ENCODE measurements around the gene SGF29.
"Not testable (repeated sequence)": the region's sequence is repeated elsewhere in the genome, so short reads cannot be mapped to it uniquely, and the experiment has no call there.

Gene SGF29

DNA sequence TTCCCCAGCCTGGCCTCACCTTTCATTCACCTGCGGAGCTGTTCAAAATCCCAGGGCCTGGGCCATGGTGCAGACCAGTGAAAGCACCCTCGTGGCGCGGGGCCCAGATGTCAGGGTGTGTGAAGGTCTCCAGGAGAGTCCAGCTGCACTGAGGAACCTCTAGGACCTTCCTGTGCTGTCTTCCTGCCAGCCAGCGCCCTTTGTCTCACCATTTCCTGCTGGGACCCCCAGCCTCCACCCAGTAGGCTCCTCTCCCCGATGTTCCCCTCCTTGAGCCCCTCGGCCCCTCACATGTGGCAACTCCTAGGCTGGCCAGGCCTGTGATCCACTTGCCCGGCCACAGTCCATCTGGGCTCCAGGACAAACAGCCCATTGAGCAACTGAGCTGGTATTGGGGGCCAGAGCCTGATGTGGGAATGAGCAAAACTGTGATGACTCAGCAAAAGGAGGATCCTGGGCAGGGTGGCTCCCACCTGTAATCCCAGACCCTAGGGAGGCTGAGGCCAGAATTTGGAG, 42.5 kb downstream of the SGF29 start:
- no peak for DNase-seq (ENCODE audit: low read depth)

DNA sequence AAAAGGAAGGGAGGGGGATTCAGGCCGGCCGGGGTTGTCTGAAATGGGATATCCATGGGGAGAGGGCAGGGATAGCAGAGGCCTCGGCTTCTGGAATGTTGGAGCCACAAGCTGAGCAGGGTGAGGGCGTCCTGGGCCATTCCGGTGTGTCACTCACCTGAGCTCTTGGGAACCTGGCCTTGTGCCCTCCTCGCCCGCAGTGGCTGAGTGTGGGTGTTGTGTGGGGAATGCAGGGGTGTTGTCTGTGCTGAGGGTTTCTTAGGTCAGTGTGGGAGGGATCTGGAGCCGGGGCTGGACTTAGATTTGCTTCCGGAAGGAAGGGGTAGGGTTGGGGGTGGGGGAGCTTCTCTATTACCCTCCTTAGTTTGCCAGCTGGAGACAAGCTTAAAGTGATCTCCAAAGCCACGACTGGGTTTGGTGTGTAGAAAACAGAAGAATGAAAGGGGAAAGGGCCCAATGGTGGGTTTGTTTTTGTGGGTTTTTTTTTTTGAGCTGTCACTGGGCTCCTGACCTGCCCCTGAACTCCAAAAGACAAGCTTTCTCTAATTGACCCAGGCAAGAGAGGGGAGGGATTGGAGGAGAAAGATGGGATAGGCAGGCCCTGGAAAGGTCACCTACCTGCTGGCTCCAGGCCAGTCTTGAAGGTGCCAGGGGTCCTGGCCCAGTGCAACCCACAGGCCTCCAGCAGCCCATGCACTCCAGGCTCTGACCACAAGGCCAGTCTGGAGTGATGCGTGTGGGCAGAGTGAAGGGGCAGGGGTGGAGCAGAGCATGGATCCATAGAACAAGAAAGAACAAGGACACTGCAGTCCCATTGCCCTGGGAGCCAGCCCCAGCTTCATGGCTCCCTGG, 43.3 kb downstream of the SGF29 start, which contains the start of gene SULT1A2:
SULT1A2 (minus strand) TSS at position 211 of the 852 bp plus-strand sequence. CDS start 1,120 bp downstream, outside the sequence.
- no peak for DNase-seq (ENCODE audit: low read depth)

DNA sequence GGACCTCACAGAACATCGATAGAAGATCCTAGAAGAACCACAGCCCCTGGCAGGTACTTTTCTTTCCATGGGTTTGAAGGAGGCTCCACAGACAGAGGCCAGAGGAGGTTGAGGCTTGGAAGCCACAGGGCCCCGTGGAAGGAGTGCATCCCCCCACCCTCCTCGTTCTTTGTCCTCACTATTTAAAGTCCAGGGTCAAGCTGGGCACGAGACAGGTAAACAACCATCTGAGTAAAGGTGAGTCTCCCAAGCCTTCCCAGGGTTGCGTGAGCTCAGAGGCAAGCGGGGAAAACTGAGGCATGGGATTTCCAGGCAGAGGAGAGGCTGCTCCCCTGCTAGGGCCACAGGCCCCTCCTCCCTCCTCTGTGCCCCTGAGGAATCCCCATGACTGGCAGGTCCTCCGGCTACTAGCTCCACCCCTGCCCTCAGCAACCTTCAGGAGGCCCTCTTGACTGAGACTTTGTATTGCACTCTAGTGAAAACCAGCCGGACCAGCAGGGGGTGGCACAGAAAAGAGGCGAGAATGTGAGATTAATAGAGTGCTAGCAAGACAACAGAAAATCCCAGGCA, 44.1 kb downstream of the SGF29 start:
- DNase-seq (ENCODE audit: low read depth): no peak

DNA sequence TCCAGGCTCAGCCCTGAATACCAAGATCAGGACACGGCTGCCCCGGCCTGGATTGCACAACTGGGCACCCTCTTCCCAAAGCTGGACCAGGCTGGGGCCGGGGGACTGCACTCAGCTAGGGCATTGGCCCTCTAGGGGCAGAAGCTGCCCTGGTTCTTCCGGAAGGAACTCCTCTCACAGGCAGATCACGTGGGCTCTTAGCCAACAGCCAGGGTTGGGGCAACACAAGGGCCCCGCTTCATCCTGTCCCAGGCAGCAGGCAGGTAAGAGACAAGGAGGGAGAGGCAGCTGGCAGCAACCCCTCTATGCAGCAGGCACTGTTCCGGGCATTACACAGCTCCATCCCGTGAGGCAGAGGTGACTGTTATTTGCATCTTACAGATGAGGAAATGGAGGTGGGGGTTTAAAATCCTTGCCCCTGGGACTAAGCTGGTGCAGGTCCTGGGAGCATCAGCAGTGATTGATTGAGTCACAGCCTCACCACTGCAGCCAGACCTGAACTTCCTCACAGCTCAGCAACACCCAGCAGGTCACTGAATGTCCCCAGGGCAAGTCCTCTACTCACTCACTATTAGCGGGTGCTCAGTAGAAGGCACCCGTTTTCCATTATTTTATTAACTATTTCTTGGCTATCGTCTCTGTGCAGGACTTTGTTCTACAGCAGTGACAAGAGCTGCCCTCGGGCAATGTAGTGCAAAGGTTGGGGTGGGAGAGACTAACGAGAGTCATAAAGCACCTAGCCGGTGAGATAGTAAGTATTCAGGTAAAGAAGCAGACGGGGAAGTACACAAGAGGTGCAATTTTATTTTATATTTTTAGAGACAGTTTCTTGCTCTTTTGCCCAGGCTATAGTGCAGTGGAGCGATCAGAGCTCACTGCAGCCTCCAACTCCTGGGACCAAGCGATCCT, 45.9 kb downstream of the SGF29 start:
- DNase-seq (ENCODE audit: low read depth): not testable (repeated sequence)

DNA sequence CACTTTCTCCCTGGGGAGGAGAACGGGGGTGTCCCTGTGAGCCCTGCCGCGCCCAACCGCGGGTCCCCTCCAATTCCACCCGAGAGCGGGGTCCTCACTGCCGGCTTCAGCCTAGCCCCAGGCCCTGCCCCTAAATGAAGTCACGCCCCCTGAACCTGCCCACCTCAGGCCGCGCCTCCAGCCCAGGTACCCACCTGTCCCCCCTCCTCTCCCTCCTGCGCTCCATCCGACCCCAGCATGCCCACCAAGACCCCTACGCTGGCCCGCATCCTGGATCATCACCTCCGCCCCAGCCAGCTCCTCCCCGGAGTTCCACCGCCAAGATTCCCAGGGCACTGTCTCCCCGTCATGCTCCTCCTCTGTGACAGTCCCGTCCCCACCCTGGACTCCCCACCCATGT, 47.2 kb downstream of the SGF29 start:
- DNase-seq (ENCODE audit: low read depth): not testable (repeated sequence)

DNA sequence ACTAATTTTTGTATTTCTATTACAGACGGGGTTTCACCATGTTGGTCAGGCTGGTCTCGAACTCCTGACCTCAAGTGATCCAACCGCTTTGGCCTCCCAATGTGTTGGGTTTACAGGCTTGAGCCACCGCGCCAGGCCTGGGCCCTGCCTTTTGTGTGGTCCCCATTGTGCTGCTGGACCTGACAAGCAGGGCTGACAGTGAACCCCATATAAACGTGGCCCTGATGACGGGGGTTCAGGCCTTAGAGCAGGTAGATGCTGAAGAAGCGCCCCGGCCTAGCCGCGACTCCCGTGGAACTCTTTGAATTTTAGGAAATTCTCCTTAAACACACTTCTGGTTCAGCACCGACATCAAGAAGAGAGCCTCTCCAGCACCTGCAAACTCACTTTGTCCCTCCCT, 47.9 kb downstream of the SGF29 start:
- DNase-seq (ENCODE audit: low read depth): not testable (repeated sequence)

DNA sequence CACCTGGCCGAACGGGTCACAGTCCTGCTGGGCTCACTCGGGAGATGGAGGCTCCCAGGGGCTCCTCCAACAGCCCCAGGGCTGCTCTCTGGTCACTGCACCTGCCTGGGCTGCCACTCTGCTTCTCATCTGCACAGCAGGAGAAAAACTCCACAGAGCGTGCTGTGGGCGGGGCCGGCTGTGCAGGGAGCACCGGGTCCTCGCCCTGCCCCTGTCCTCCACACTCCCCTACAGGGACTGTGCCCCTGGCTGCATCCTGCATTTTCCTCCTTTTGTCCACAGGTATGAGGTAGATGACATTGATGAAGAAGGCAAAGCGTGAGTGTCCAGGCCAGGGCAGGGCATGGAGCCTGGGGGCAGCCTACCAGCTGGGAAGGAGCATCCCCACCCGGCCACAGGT, 48.3 kb downstream of the SGF29 start:
- DNase-seq (ENCODE audit: low read depth): not testable (repeated sequence)

DNA sequence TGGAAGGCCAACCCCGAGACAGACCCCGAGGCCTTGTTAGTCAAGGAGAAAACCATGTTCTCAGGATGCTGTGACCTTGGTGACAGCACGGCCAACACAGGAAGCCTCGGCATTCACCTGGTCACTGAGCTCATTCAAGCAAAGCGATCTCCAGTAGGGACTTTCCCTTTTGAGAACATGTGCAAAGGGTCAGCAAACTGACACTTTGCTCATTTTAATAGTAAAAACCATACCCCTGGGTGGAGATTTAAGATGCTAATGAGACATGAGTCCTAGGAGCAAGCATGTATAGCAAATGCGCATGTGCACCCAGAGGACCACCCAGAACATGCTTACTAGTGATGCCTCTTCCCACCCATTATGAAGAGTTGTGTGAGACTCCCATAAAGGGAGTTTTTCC, 48.8 kb downstream of the SGF29 start:
- DNase-seq (ENCODE audit: low read depth): no peak

DNA sequence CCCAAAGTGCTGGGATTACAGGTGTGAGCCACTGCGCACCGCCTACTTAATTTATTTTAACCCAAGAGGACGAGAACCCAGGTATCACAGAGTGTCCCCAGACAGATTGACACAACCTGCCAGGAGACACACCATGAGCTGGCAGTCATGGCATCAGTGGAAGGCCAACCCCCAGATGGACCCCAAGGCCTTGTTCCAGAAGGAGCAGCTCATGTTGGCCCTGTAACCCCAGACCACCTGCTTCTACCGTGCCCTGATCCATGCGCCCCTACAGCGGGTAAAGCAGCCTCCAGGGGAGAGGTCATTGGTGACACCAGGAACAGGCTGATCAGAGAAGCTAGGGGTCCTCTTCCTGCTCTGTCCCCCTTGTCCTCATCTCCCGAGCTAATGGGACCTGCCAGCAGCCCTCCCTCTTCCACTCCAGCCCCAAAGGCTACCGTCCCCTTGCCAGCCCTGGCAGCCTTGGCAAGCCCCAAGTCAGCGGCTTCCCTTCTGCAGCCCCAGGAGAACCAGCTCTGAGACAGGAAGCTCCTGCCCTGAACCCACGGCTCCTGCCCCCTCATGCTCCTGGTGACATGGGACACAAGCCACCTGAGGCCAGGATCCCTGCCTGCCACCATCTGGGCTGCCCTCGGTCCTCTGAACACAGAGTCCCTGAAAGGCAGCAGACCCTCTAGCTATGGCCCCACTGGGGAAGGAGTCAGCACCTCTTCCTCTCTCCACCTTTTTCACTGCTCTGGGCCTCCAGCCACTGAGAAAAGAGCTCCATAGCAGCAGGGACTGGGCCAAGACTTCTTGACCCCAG, 49.9 kb downstream of the SGF29 start:
- no peak for DNase-seq (ENCODE audit: low read depth)

DNA sequence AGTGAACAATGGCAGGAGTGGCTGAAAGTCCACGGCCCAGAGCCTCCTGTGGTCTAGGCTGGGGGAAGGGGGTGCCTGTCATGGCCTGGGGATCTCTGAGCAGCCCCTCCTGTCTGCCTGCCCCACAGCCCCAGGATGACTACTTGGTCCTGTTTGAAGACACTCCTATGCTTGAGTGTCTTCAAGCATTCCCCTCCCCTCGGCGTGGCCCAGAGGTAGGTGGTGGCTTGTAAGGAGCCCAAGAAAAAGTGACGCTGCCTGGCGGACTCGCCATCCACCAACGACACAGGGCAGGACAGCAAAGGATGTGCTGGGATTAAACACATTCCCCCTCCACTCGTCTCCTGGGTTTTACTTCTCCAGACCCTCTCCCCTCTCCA, 50.5 kb downstream of the SGF29 start:
- no peak for DNase-seq (ENCODE audit: low read depth)

DNA sequence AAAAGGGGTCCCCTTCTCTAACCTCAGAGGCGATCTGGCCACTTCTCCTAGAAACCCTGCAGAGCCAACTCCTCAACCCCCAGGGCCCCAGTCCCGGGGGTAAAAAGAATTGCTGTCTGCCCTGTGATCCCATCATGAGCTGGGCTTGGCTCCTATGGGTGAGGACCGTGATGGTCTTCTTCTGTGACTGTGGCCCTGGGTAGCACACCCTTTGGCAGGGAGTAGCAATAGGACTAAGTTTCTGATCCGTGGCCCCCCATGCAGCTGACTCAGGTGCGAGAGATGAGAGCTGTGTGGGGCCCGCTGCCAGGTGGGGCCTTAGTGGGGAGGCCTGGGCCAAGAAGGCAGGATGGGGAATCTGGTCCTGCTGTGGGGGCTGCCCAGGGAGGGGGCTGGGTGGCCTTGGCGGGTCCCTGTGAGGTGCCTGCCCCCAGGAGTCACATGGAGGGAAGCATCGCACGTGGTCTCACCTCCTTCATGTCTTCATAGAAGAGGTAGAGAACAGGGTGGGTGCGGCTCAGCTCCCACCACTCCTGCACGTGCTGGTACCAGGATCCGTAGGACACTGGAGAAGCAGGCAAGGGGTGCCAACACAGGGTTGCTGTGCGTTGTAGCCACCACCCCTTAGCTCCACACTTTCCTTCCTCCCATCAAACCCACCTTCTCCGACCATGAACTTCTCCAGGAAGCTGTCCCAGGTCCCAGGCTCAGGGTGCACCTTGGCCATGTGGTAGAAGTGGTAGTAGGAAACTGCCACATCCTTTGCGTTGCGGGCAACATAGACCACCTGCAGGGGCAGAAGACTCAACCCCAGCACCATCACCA, 52.8 kb downstream of the SGF29 start:
- DNase-seq (ENCODE audit: low read depth): no peak

DNA sequence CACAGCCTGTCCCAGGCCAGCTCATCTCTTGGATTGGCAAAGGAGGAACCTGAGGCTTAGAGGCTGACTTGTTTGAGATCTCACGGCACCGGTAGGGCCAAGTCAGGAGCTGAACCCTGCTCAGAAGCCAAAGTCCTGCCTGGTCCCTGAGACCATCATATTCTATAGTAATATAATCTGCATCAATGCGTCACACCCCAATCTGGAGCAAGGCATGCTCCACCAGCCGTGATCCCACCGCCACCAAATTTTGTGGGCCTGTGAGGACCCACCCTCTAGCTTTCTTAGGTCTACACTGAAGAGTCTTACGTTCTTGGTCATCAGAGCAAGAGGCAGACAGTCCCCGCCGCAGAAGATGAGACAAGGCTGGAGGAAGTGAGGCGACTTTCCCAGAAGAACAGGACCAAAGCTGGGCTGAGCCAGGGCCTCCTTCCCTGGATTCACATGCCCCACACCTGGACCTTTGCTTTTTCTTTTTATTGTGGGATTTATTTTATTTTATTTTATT, 53.5 kb downstream of the SGF29 start:
- no peak for DNase-seq (ENCODE audit: low read depth)

DNA sequence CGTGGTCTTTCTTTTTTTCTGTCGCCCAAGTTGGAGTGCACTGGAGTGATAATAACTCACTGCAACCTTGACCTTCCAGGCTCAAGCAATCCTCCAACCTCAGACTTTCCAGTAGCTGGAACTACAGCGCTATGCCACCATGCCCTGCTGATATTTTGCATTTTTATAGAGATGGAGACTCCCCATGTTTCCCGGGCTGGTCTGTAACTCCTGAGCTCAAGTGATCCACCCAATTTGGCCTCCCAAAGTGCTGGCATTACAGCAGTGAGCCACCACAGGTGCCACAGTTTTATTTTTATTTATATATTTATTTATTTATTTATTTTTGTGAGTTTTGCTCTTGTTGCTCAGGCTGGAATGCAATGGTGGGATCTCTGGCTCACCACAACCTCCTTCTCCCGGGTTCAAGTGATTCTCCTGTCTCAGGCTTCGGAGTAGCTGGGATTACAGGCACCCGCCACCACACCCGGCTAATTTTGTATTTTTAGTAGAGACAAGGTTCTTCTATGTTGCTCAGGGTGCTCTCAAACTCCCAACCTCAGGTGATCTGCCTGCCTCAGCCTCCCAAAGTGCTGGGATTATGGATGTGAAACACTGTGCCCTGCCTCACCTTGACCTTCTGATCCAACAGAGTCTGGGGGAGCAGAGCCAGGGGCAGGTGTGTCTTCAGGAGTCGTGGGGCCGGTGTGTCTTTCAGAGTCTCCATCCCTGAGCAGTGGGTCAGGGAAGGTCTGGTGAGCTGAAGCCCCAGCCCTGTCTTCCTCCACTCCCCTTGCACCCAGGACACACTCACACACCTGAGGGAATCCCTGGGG, 54.2 kb downstream of the SGF29 start:
- DNase-seq (ENCODE audit: low read depth): not testable (repeated sequence)

DNA sequence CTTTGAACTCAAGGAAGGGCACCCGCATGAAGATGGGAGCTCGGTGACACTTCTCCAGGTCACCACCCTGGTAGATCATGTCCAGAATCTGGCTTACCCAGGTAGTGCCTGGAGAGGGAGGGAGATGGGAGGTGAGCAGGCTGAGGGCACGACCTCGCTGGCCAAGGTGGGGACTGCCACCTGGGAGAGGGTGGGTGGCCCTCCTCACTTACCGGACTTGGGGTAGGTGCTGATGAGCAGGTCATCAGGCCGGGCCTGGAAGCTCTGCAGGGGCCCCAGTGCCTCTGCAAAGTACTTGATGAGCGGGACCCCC, 54.7 kb downstream of the SGF29 start:
- not testable (repeated sequence) for DNase-seq (ENCODE audit: low read depth)

DNA sequence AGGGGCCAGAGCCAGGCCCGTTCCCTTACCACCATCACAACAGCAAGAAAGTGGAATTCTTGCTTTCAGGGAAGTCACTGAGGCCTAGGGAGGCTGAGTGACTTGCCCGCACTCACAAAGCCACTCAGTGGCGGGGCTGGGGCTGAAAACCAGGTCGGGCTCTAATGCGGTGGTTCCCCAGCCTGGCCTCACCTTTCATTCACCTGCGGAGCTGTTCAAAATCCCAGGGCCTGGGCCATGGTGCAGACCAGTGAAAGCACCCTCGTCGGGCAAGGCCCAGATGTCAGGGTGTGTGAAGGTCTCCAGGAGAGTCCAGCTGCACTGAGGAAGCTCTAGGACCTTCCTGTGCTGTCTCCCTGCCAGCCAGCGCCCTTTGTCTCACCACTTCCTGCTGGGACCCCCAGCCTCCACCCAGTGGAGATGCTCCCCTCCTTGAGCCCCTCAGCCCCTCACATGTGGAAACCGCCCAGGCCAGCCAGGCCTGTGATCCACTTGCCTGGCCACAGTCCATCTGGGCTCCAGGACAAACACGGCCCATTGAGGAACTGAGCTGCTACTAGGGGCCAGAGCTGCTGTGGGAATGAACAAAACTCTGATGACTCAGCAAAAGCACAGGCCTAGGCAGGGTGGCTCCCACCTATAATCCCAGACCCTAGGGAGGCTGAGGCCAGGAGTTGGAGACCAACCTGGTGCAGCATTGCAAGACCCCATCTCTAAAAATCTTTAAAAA, 55.3 kb downstream of the SGF29 start:
- DNase-seq (ENCODE audit: low read depth): not testable (repeated sequence)

DNA sequence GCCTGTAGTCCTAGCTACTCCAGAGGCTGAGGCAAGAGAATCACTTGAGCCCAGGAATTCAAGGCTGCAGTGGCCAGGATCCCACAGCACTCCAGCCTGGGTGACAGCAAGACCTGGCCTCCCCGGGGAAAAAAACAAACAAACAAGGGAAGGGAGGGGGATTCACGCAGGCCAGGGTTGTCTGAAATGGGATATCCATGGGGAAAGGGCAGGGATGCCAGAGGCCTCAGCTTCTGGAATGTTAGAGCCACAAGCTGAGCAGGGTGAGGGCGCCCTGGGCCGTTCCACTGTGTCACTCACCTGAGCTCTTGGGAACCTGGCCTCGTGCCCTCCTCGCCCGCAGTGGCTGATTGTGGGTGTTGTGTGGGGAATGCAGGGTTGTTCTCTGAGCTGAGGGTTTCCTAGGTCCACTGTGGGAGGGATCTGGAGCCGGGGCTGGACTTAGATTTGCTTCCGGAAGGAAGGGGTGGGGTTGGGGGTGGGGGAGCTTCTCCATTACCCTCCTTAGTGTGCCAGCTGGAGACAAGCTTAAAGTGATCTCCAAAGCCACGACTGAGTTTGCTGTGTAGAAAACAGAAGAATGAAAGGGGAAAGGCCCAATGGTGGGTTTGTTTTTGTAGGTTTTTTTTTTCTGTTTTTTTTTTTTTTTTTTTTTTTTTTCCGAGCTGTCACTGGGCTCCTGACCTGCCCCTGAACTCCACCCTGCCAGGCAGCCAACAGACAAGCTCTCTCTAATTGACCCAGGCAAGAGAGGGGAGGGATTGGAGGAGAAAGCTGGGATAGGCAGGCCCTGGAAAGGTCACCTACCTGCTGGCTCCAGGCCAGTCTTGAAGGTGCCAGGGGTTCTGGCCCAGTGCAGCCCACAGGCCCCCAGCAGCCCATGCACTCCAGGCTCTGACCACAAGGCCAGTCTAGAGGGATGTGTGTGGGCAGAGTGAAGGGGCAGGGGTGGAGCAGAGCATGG, 56.2 kb downstream of the SGF29 start, which contains the start of gene SULT1A1:
SULT1A1 (minus strand) TSS at position 414 of the 964 bp plus-strand sequence. CDS start 1,189 bp downstream, outside the sequence.
- DNase-seq (ENCODE audit: low read depth): no peak

DNA sequence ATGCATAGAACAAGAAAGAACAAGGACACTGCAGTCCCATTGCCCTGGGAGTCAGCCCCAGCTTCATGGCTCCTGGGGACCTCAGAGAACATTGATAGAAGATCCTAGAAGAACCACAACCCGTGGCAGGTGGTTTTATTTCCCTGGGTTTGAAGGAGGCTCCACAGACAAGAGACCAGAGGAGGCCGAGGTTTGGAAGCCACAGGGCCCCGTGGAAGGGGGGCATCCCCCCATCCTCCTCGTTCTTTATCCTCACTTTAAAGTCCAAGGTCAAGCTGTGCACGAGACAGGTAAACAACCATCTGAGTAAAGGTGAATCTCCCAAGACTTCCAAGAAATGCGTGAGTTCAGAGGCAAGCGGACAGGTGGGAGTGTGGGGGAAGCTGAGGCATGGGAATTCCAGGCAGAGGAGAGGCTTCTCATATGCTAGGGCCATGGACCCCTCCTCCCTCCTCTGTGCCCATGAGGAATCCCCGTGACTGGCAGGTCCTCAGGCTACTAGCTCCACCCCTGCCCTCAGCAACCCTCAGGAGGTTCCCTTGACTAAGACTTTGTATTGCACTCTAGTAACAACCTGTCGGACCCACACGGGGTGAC, 57.0 kb downstream of the SGF29 start:
- no peak for DNase-seq (ENCODE audit: low read depth)
